GM12892 (cell line): ENCODE results near the gene NDUFAF8.

ENCODE experiments used
- POLR2A ChIP-seq: IDR thresholded peaks from 2 replicates; pipeline ENCODE4 v1.6.1; 2011; ENCODE audit warnings: low read depth, low read length, control low read depth
- POLR2AphosphoS5 ChIP-seq: IDR thresholded peaks from 2 replicates; pipeline ENCODE4 v1.6.1; 2011; ENCODE audit warnings: low read depth, low read length, control low read depth
- TAF1 ChIP-seq: IDR thresholded peaks from 2 replicates; pipeline ENCODE4 v1.6.1; 2011; ENCODE audit warnings: low read depth, mild to moderate bottlenecking, control low read depth, low read length, borderline replicate concordance

DNA sequence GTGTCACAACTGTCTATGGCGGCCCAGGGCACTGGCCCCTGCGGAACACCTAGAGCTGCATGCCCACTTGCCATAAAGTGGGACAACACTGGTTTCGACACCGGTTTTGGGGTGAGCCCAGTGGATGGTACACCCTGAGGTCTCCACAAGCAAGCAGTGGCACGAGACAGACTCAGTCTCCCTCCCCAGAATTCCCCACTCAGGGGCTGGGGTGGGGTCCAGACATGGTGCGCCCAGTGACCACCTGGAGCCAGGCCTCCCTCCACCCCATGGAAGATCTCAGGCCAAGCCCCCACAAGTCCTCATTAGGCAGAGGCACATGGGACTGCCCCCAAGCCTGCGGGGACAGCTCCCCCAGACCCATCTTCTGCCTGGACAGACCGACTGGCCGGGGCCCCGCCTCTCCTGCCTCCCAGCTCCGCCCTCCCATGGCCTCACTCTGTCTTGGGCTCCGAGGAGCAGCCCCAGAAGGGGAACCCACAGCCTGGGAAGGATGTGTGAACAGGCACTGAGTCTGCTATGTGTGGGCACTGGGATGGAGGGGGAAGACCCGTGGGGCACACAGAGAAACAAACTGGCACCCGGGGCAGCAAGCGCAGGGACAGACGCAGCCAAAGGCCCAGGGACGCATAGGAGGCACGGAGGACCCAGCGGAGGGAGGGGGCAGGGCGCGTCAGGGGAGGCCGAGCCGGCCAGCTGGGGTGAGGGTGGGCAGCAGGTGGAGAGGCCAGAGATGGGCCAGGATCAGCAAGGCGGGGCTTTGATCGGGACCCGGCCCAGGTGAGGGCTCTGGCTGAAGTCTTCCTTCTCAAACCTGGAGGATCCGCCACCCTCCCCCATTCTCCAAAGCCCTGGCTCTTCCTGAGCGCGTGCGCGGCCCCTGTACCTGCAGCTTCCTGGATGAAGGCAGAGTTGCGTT is 3.0 kb upstream of the NDUFAF8 start:
- TF ChIP-seq POLR2A = no peak
- no peak for TF ChIP-seq POLR2AphosphoS5
- no peak for TF ChIP-seq TAF1
